ENCODE measurements around the gene TTC38. TPM values are rescaled to one million over a fixed set of nuclear protein-coding genes. Genes with fewer than 3 reads are reported as not detected.

The TTC38 gene
- total RNA-seq, 1 donor from 2014 or later = 30.9 TPM

GRCh38 chr22:46278656-46279645, 11.1 kb downstream of the TTC38 start:
- DNase-seq (ENCODE audit: low spot score) = no peak

GRCh38 chr22:46280063-46280817, 12.4 kb downstream of the TTC38 start:
- DNase-seq (ENCODE audit: low spot score) = no peak

- DNase-seq (ENCODE audit: low spot score) = no peak
These were observed 13.3 kb downstream of the TTC38 start for GRCh38 chr22:46280999-46281623.

GRCh38 chr22:46281866-46282678, 14.3 kb downstream of the TTC38 start:
- DNase-seq (ENCODE audit: low spot score) = no peak

- no peak for DNase-seq (ENCODE audit: low spot score)
These were observed 18.2 kb downstream of the TTC38 start for GRCh38 chr22:46286006-46286405.

GRCh38 chr22:46286941-46287872, 19.4 kb downstream of the TTC38 start:
- no peak for DNase-seq (ENCODE audit: low spot score)

- DNase-seq (ENCODE audit: low spot score) = no peak
These were observed 20.3 kb downstream of the TTC38 start for GRCh38 chr22:46287873-46288751.

- DNase-seq (ENCODE audit: low spot score) = no peak
These were observed 21.0 kb downstream of the TTC38 start for GRCh38 chr22:46288846-46289243.

- no peak for DNase-seq (ENCODE audit: low spot score)
These were observed 21.6 kb downstream of the TTC38 start for GRCh38 chr22:46289244-46289891.

GRCh38 chr22:46290121-46290842, 22.5 kb downstream of the TTC38 start:
- no peak for DNase-seq (ENCODE audit: low spot score)

- no peak for DNase-seq (ENCODE audit: low spot score)
These were observed 23.3 kb downstream of the TTC38 start for GRCh38 chr22:46290843-46291785.

GRCh38 chr22:46292173-46292572, 24.4 kb downstream of the TTC38 start:
- DNase-seq (ENCODE audit: low spot score) = no peak

- no peak for DNase-seq (ENCODE audit: low spot score)
These were observed 24.9 kb downstream of the TTC38 start for GRCh38 chr22:46292732-46293131.

- DNase-seq (ENCODE audit: low spot score) = no peak
These were observed 25.9 kb downstream of the TTC38 start for GRCh38 chr22:46293577-46294260.

GRCh38 chr22:46294784-46295183, 27.0 kb downstream of the TTC38 start:
- DNase-seq (ENCODE audit: low spot score) = no peak

- no peak for DNase-seq (ENCODE audit: low spot score)
These were observed 27.6 kb downstream of the TTC38 start for GRCh38 chr22:46295277-46295971.

Data from ureter (tissue), 1 donor.